Keratinocyte (primary cell): Measurements from ENCODE around the gene MYO15B. TPM values are rescaled to one million over a fixed set of nuclear protein-coding genes. Genes with fewer than 3 reads are reported as not detected.

Source experiments
- DNase-seq: peaks from one replicate; pipeline ENCODE4 v3.0.0-alpha.2; 2011; ENCODE audit warnings: low read depth, missing footprints, low spot score
- FAIRE-seq: peaks from 2 replicates; lab custom pipeline; 2011; peaks lifted over from hg19 to GRCh38; lab: Jason Lieb, UNC
- H2AFZ ChIP-seq: 2 replicates; pipeline ENCODE4 v1.6.0; 2012; ENCODE audit warnings: low read length, control low read depth, inconsistent platforms; ENCODE audit not compliant: control insufficient read depth
- H3K27ac ChIP-seq: 2 replicates; pipeline ENCODE4 v1.5.1; 2011; ENCODE audit warnings: low read length; ENCODE audit not compliant: control insufficient read depth, insufficient read depth
- H3K27me3 ChIP-seq: 3 replicates; pipeline ENCODE4 v1.6.0; 2011; ENCODE audit warnings: low read length; ENCODE audit not compliant: control insufficient read depth, insufficient read depth; ENCODE audit errors: extremely low read depth
- H3K36me3 ChIP-seq, 2 experiments: 2 replicates in 1 of 2; 3 replicates in 1 of 2; pipeline ENCODE4 v1.5.1; 2011; ENCODE audit warnings: low read length in 2 of 2, mild to moderate bottlenecking in 1 of 2; ENCODE audit not compliant: control insufficient read depth in 2 of 2, insufficient read depth in 2 of 2; ENCODE audit errors: extremely low read depth in 1 of 2
- H3K4me1 ChIP-seq: 3 replicates; pipeline ENCODE4 v1.5.1; 2011; ENCODE audit warnings: low read length; ENCODE audit not compliant: control insufficient read depth, insufficient read depth; ENCODE audit errors: extremely low read depth
- H3K4me2 ChIP-seq: 3 replicates; pipeline ENCODE4 v1.6.0; 2011; ENCODE audit warnings: low read depth, low read length; ENCODE audit not compliant: control insufficient read depth, insufficient read depth; ENCODE audit errors: extremely low read depth
- H3K4me3 ChIP-seq, 3 experiments: fragments of 200-600 bp in 1 of 3; sonication (generic) in 1 of 3; 2 replicates in 2 of 3; 3 replicates in 1 of 3; pipeline ENCODE4 v1.5.1; 2011 to 2016; ENCODE audit warnings: low read length in 3 of 3, mild to moderate bottlenecking in 3 of 3, control low read depth in 2 of 3, inconsistent platforms in 1 of 3, low read depth in 1 of 3, mixed read lengths in 1 of 3, mixed run types in 1 of 3, moderate library complexity in 1 of 3; ENCODE audit not compliant: control insufficient read depth in 2 of 3, insufficient read depth in 2 of 3; ENCODE audit errors: extremely low read depth in 1 of 3
- H3K79me2 ChIP-seq: 2 replicates; pipeline ENCODE4 v1.6.0; 2012; ENCODE audit warnings: low read length; ENCODE audit not compliant: control insufficient read depth, insufficient read depth
- H3K9ac ChIP-seq: 3 replicates; pipeline ENCODE4 v1.6.0; 2011; ENCODE audit warnings: low read length; ENCODE audit not compliant: control insufficient read depth, insufficient read depth; ENCODE audit errors: extremely low read depth
- H3K9me1 ChIP-seq: 3 replicates; pipeline ENCODE4 v1.6.0; 2011; ENCODE audit warnings: low read length; ENCODE audit not compliant: control insufficient read depth, insufficient read depth; ENCODE audit errors: extremely low read depth
- H3K9me3 ChIP-seq: 2 replicates; pipeline ENCODE4 v1.5.1; 2012; ENCODE audit warnings: low read depth, low read length; ENCODE audit not compliant: control insufficient read depth
- H4K20me1 ChIP-seq: 3 replicates; pipeline ENCODE4 v1.6.0; 2011; ENCODE audit warnings: low read length; ENCODE audit not compliant: control insufficient read depth, insufficient read depth; ENCODE audit errors: extremely low read depth
- CTCF ChIP-seq, 3 experiments: IDR thresholded peaks in 1 of 3; conservative IDR thresholded peaks in 1 of 3; optimal IDR thresholded peaks in 1 of 3; 2 replicates in 2 of 3; 3 replicates in 1 of 3; pipeline versions ENCODE3 to v1.5.1; 2011; ENCODE audit warnings: low read length in 3 of 3, mild to moderate bottlenecking in 3 of 3, moderate library complexity in 2 of 3, control low read depth in 1 of 3, inconsistent platforms in 1 of 3; ENCODE audit not compliant: insufficient read depth in 2 of 3; ENCODE audit errors: extremely low read depth in 1 of 3
- EZH2 ChIP-seq: IDR thresholded peaks from one replicate; pipeline ENCODE4 v1.6.1; 2012; ENCODE audit warnings: inconsistent platforms, mild to moderate bottlenecking, low read length, moderate library complexity
- dilution Hi-C: fragments of 300-500 bp; cut with MboI; formaldehyde crosslinking; loops from one replicate; pipeline ENCODE4 v1.7.0; 2020; ENCODE audit warnings: low sequenced_read_pairs; ENCODE audit not compliant: extremely low pct_ligation_motif_present
- polyA plus RNA-seq, 5 experiments: library from polyadenylated mRNA; depleted of rRNA in 3 of 5; stranded (reverse) in 3 of 5; stranded (forward) in 1 of 5; unstranded in 1 of 5; fragments of >200 nt; gene quantifications; 1 replicate in 1 of 5; 2 replicates in 3 of 5; 3 replicates in 1 of 5; pipeline versions ENCODE4 v1.2.1 to v1.2.3, GENCODE V29; 2011 to 2012; ENCODE audit warnings: missing spikeins in 2 of 5, low read depth in 1 of 5, low replicate concordance in 1 of 5

MYO15B gene
- polyA plus RNA-seq, 1 donor (not counting 4 experiments of a cell fraction or from before 2014, with no cell fraction given), result 0.14 TPM

DNA sequence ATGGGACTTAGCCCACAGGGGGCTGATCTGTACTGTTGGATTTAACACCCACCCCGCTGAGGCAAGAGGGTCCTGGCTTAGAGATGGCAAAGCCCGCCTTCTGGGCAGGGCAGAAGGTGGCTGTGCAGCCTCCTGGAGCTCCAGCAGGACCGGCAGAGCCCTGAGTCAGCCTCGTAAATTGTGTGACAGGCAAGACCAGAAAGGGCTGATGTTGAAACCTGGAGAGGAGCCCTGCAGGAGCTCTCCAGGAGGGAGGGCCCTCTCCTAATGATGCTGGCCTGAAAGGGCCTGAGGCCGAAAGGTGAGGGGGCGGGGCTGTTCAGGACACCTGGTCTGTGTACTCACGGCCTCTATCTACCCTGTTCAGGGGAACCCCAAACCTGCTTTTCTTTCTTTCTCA, 22.5 kb upstream of the MYO15B start:
- Histone ChIP-seq H3K9me3 (no peaks in the 10 kb centered on the region), H4K20me1 (no peaks in the 10 kb centered on the region), H3K27ac (no peak overlapping the region), H3K4me3 (no peak overlapping the region), H3K79me2 (no peaks in the 10 kb centered on the region), H2AFZ (no peak overlapping the region), H3K36me3 (peaks cover 7 to 21% of the 10 kb centered on the region in 2 experiments), H3K4me1 (no peaks in the 10 kb centered on the region), H3K27me3 (no peaks in the 10 kb centered on the region), H3K9me1 (no peaks in the 10 kb centered on the region), H3K4me2 (no peak overlapping the region), H3K9ac (no peak overlapping the region)
- dilution Hi-C loops, result no loop called here
- FAIRE-seq, result no peak
- TF ChIP-seq EZH2, result no peak
- TF ChIP-seq CTCF (optimal IDR thresholded peaks at IDR 0.05 in 1 of 3, IDR thresholded peaks at IDR 0.05 in 1 of 3, conservative IDR thresholded peaks at IDR 0.05 in 1 of 3; ENCODE audit: extremely low read depth in 1 of 3, insufficient read depth in 2 of 3, low read length in 3 of 3), result no peak
- no peak for DNase-seq

- dilution Hi-C loops, result no loop called here
- Histone ChIP-seq H3K27me3 (no peaks in the 10 kb centered on the region), H3K27ac (no peak overlapping the region), H4K20me1 (no peaks in the 10 kb centered on the region), H3K9me1 (no peaks in the 10 kb centered on the region), H3K9me3 (no peaks in the 10 kb centered on the region), H3K36me3 (peaks cover 7 to 21% of the 10 kb centered on the region in 2 experiments), H3K4me1 (no peaks in the 10 kb centered on the region), H2AFZ (no peak overlapping the region), H3K79me2 (no peaks in the 10 kb centered on the region), H3K4me2 (no peak overlapping the region), H3K4me3 (no peak overlapping the region), H3K9ac (no peak overlapping the region)
- TF ChIP-seq CTCF (optimal IDR thresholded peaks at IDR 0.05 in 1 of 3, IDR thresholded peaks at IDR 0.05 in 1 of 3, conservative IDR thresholded peaks at IDR 0.05 in 1 of 3; ENCODE audit: extremely low read depth in 1 of 3, insufficient read depth in 2 of 3, low read length in 3 of 3) (no peak), EZH2 (no peak)
- DNase-seq (no peak), FAIRE-seq (no peak)
These were observed 22.0 kb upstream of the MYO15B start for GRCh38 chr17:75565618-75566017.
